Loucy (cell line): ENCODE data around the gene TTC7B.

ENCODE experiments used
- H2AFZ ChIP-seq: fragments of 200-600 bp; sonication (generic); 2 replicates; pipeline ENCODE4 v1.6.0; 2016; ENCODE audit warnings: antibody characterized with exemption, mild to moderate bottlenecking, low read length, moderate library complexity
- H3F3A ChIP-seq: fragments of 200-600 bp; 2 replicates; pipeline ENCODE4 v1.6.0; 2016; ENCODE audit warnings: antibody characterized with exemption, low read depth, mild to moderate bottlenecking
- H3K27me3 ChIP-seq: fragments of 200-600 bp; sonication (generic); 2 replicates; pipeline ENCODE4 v1.6.1; 2014; ENCODE audit warnings: low read length, mild to moderate bottlenecking; ENCODE audit not compliant: insufficient read depth, poor library complexity, severe bottlenecking
- H3K36me3 ChIP-seq: fragments of 200-600 bp; sonication (generic); 2 replicates; pipeline ENCODE4 v1.6.1; 2016; ENCODE audit warnings: low read length; ENCODE audit not compliant: insufficient read depth
- H3K4me1 ChIP-seq: fragments of 200-600 bp; sonication (generic); 2 replicates; pipeline ENCODE4 v1.5.1; 2014; ENCODE audit warnings: low read length, mild to moderate bottlenecking; ENCODE audit not compliant: insufficient read depth, poor library complexity, severe bottlenecking
- H3K4me2 ChIP-seq: fragments of 200-600 bp; sonication (generic); 2 replicates; pipeline ENCODE4 v1.6.0; 2014; ENCODE audit warnings: antibody characterized with exemption, low read length, low read depth, mild to moderate bottlenecking; ENCODE audit not compliant: poor library complexity, severe bottlenecking
- H3K4me3 ChIP-seq: fragments of 200-600 bp; sonication (generic); 2 replicates; pipeline ENCODE4 v1.5.1; 2014; ENCODE audit warnings: low read length, mild to moderate bottlenecking, mixed read lengths; ENCODE audit not compliant: poor library complexity, severe bottlenecking
- H3K79me2 ChIP-seq: fragments of 200-600 bp; sonication (generic); 2 replicates; pipeline ENCODE4 v1.6.1; 2014; ENCODE audit warnings: low read length; ENCODE audit not compliant: insufficient read depth
- H3K9ac ChIP-seq: fragments of 200-600 bp; sonication (generic); 2 replicates; pipeline ENCODE4 v1.6.0; 2014; ENCODE audit warnings: mild to moderate bottlenecking, low read depth, low read length, moderate library complexity; ENCODE audit not compliant: poor library complexity, severe bottlenecking
- H3K9me2 ChIP-seq: fragments of 200-600 bp; sonication (generic); replicated peaks from 2 replicates; pipeline ENCODE4 v1.6.1; 2016; ENCODE audit warnings: low read depth, low read length, mixed read lengths
- H3K9me3 ChIP-seq: fragments of 200-600 bp; sonication (generic); 2 replicates; pipeline ENCODE4 v1.6.1; 2014; ENCODE audit warnings: mild to moderate bottlenecking, antibody characterized with exemption, low read length, low read depth; ENCODE audit not compliant: insufficient read depth
- H4K20me1 ChIP-seq: fragments of 200-600 bp; sonication (generic); 2 replicates; pipeline ENCODE4 v1.6.0; 2014; ENCODE audit warnings: antibody characterized with exemption, low read length, mild to moderate bottlenecking; ENCODE audit not compliant: insufficient read depth, poor library complexity, severe bottlenecking
- CTCF ChIP-seq: fragments of 200-600 bp; sonication (generic); conservative IDR thresholded peaks from 2 replicates; pipeline ENCODE4 v1.5.1; 2014; ENCODE audit warnings: mild to moderate bottlenecking, antibody characterized with exemption, low read length
- EZH2phosphoT487 ChIP-seq: fragments of 200-600 bp; IDR thresholded peaks from 2 replicates; pipeline ENCODE4 v1.6.1; 2018; ENCODE audit warnings: antibody characterized with exemption, mild to moderate bottlenecking, moderate library complexity, borderline replicate concordance

The TTC7B gene

GRCh38 chr14:90643982-90644670 lies 172.1 kb downstream of the TTC7B start:
- no peak for TF ChIP-seq EZH2phosphoT487
- no peak for TF ChIP-seq CTCF
- Histone ChIP-seq H3K4me1 (no peaks in the 10 kb centered on the region), H3F3A (no peaks in the 10 kb centered on the region), H3K4me2 (no peak overlapping the region), H2AFZ (no peak overlapping the region), H3K27me3 (no peaks in the 10 kb centered on the region), H4K20me1 (no peaks in the 10 kb centered on the region), H3K79me2 (no peaks in the 10 kb centered on the region), H3K36me3 (peaks cover 18% of the 10 kb centered on the region; the same call in 1 of the 2 replicates), H3K9me3 (no peaks in the 10 kb centered on the region), H3K9me2 (no peaks in the 10 kb centered on the region), H3K9ac (no peak overlapping the region), H3K4me3 (no peak overlapping the region)

- H3K79me2 ChIP-seq: no peaks in the 10 kb centered on the region
- no peaks in the 10 kb centered on the region for H3F3A ChIP-seq
- no peak for TF ChIP-seq EZH2phosphoT487
- TF ChIP-seq CTCF: no peak
- H2AFZ ChIP-seq: no peak overlapping the region
- H3K9me2 ChIP-seq: no peaks in the 10 kb centered on the region
- H3K4me3 ChIP-seq: no peak overlapping the region
- no peaks in the 10 kb centered on the region for H3K9me3 ChIP-seq
- H3K4me2 ChIP-seq: no peak overlapping the region
- peaks cover 20% of the 10 kb centered on the region; the same call in 1 of the 2 replicates for H3K36me3 ChIP-seq
- H3K4me1 ChIP-seq: no peaks in the 10 kb centered on the region
- no peak overlapping the region for H3K9ac ChIP-seq
- no peaks in the 10 kb centered on the region for H4K20me1 ChIP-seq
- no peaks in the 10 kb centered on the region for H3K27me3 ChIP-seq
Observed at GRCh38 chr14:90642244-90642717, 173.9 kb downstream of the TTC7B start.

- Histone ChIP-seq H3K79me2 (no peaks in the 10 kb centered on the region), H3K4me1 (no peaks in the 10 kb centered on the region), H3K36me3 (peaks cover 17% of the 10 kb centered on the region; the same call in 1 of the 2 replicates), H3F3A (no peaks in the 10 kb centered on the region), H3K27me3 (no peaks in the 10 kb centered on the region), H4K20me1 (no peaks in the 10 kb centered on the region), H3K9ac (no peak overlapping the region), H2AFZ (no peak overlapping the region), H3K4me3 (no peak overlapping the region), H3K4me2 (no peak overlapping the region), H3K9me2 (no peaks in the 10 kb centered on the region), H3K9me3 (no peaks in the 10 kb centered on the region)
- TF ChIP-seq EZH2phosphoT487 (no peak), CTCF (no peak)
Observed at GRCh38 chr14:90641615-90642243, 174.5 kb downstream of the TTC7B start.
